Right lobe of liver (tissue), 6 donors: ENCODE measurements around the gene PCID2. TPM values are rescaled to one million over a fixed set of nuclear protein-coding genes. Genes with fewer than 3 reads are reported as not detected.

Experiments
- ATAC-seq, 4 donors: fragments of 200-7000 bp; cut with Tn5 transposase; one replicate each; pipeline ENCODE4 v1.9.1; 2020; ENCODE audit warnings: mild to moderate bottlenecking in 4 of 4, moderate library complexity in 4 of 4
- DNase-seq, 3 donors: peaks; one replicate each; pipeline ENCODE4 v3.0.0-alpha.2; 2020
- H3K27ac ChIP-seq, 3 donors: fragments of 200-600 bp; one replicate each; pipeline ENCODE4 v1.8.0; 2022
- H3K27me3 ChIP-seq, 2 donors: fragments of 200-600 bp; one replicate each; pipeline ENCODE4 v1.8.0; 2022
- H3K36me3 ChIP-seq, 4 donors: fragments of 200-600 bp; sonication (generic) in 1 of 4; one replicate each; pipeline versions ENCODE4 v1.5.1 to v1.8.0; 2017 to 2022; ENCODE audit warnings: control low read depth in 1 of 4
- H3K4me1 ChIP-seq, 4 donors: fragments of 200-600 bp; sonication (generic) in 1 of 4; one replicate each; pipeline versions ENCODE4 v1.5.1 to v1.8.0; 2017 to 2022; ENCODE audit warnings: control low read depth in 1 of 4
- H3K4me3 ChIP-seq, 3 donors: fragments of 200-600 bp; one replicate each; pipeline ENCODE4 v1.8.0; 2022
- H3K9me3 ChIP-seq, 4 donors: fragments of 200-600 bp; sonication (generic) in 1 of 4; one replicate each; pipeline versions ENCODE4 v1.5.1 to v1.8.0; 2017 to 2022; ENCODE audit warnings: control low read depth in 1 of 4
- POLR2A ChIP-seq: fragments of 450-650 bp; IDR thresholded peaks from one replicate; pipeline ENCODE4 v1.6.1; 2017; ENCODE audit warnings: antibody characterized with exemption, mild to moderate bottlenecking
- WGBS: methylation state at CpG from one replicate; pipeline ENCODE4 v1.1.6; 2018; ENCODE audit warnings: low coverage, low lambda C conversion rate; ENCODE audit not compliant: insufficient coverage; ENCODE audit errors: missing lambda C conversion rate; 5-methylcytosine and 5-hydroxymethylcytosine counted together
- intact Hi-C, 2 donors: fragments of 100-400 bp; cut with DNase I; formaldehyde crosslinking; loops; one replicate each; pipeline versions ENCODE4 v1.11.2 to v1.14.1; 2022
- total RNA-seq, 6 experiments: library from RNA; depleted of rRNA in 2 of 6; stranded (reverse); fragments of >200 nt in 2 of 6; fragmentation: NEBNext Ultra II Directional in 3 of 6; extraction: Animal tissue kit (Norgen Biotek cat#: 25700) in 3 of 6; gene quantifications; one replicate each; pipeline versions ENCODE4 v1.1.0 to v1.2.4, GENCODE V29; 2016 to 2023
- TF ChIP-seq, protein P1 (sequence below), 4 donors: fragments of 200-600 bp in 3 of 4; fragments of 450-650 bp in 1 of 4; IDR thresholded peaks; one replicate each; pipeline versions ENCODE4 v1.5.1 to v1.8.0; 2016 to 2022; ENCODE audit warnings: antibody characterized with exemption in 4 of 4, mild to moderate bottlenecking in 2 of 4
- donor health status: DM: no; HTN: yes; CAD: no.
- donor health status: DM: no; HTN: no; CAD: no.
- donor health status: DM: no; HTN: no; CAD: no.
- donor health status: DM: no; HTN: yes; CAD: no.
- donor health status: DM: no; HTN: yes; CAD: no.

Gene PCID2
- total RNA-seq, 6 experiments from 2014 or later, result 15.1 to 24.9 (median 19.4) TPM

GRCh38 chr13:113209336-113209758 is 878 bp upstream of the PCID2 start, which contains the start of gene CUL4A:
Gene CUL4A, plus strand, starts transcription at chr13:113209613. Its CDS starts 15 bp downstream, at chr13:113209628.
- Histone ChIP-seq H3K4me1 (peaks cover 0 to 47% (median 15%) of the 10 kb centered on the region in 4 donors), H3K36me3 (peaks cover 0 to 8% (median 0%) of the 10 kb centered on the region in 4 donors), H3K27ac (peak within 1 kb of the TSS; percentile 94 to 99 (median 96)), H3K4me3 (peak within 1 kb of the TSS; percentile 79 to 98 (median 90)), H3K9me3 (no peaks in the 10 kb centered on the region), H3K27me3 (no peaks in the 10 kb centered on the region)
- DNase-seq (peak; percentile 82 to 89 (median 86)), ATAC-seq (peak; percentile 65 to 76 (median 72))
- intact Hi-C loops, result loop anchor here in 1 of 2 donors (5.0 kb wide), 1 partner anchor 52 kb away; the partner anchor contains the start of gene PROZ
- TF ChIP-seq POLR2A, result no peak
- TF ChIP-seq, protein P1, sequence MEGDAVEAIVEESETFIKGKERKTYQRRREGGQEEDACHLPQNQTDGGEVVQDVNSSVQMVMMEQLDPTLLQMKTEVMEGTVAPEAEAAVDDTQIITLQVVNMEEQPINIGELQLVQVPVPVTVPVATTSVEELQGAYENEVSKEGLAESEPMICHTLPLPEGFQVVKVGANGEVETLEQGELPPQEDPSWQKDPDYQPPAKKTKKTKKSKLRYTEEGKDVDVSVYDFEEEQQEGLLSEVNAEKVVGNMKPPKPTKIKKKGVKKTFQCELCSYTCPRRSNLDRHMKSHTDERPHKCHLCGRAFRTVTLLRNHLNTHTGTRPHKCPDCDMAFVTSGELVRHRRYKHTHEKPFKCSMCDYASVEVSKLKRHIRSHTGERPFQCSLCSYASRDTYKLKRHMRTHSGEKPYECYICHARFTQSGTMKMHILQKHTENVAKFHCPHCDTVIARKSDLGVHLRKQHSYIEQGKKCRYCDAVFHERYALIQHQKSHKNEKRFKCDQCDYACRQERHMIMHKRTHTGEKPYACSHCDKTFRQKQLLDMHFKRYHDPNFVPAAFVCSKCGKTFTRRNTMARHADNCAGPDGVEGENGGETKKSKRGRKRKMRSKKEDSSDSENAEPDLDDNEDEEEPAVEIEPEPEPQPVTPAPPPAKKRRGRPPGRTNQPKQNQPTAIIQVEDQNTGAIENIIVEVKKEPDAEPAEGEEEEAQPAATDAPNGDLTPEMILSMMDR (IDR thresholded peaks at IDR 0.05), result no peak
- WGBS, result no CpG with 5 or more reads among the region's 66 CpGs

DNA sequence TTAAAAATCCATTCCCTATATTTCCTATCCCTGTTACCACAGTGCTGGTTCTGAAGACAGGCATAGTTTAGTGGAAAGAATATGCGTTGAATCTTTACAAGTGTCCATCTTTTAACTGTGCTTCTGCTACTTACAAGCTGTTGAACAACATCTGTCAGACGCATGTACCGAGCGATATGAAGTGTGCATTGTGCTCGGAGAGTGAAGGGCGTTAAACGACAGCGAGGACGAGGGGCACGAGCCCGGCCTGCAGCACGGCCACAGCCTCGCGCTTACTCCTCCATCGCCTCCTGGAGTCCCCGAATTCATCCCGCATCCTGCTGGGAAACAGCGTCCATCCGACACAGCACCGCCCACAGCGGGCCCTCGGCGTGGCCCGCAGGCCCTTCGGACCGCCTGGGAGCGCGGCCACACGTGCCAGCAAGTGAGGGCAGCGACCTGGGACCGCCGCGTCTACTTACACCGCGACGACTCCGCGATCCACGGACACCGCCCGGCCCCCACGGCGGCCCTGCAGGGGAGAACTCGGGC is 514 bp downstream of the PCID2 start:
- ATAC-seq, result peak; percentile 37 to 52 (median 50)

GRCh38 chr13:113207460-113207859 is 1.0 kb downstream of the PCID2 start:
- Histone ChIP-seq H3K27me3 (no peaks in the 10 kb centered on the region), H3K27ac (peak overlapping the region in 2 of 3 donors; percentile 94 to 99), H3K4me3 (peak overlapping the region; percentile 72 to 98 (median 90)), H3K36me3 (peaks cover 0 to 8% (median 0%) of the 10 kb centered on the region in 4 donors), H3K9me3 (no peaks in the 10 kb centered on the region), H3K4me1 (peaks cover 0 to 40% (median 12%) of the 10 kb centered on the region in 4 donors)
- no peak for TF ChIP-seq POLR2A
- TF ChIP-seq, protein P1 (IDR thresholded peaks at IDR 0.05), result no peak
- WGBS, result 31% methylated on average over 3 of the region's 3 CpGs
- intact Hi-C loops, result loop anchor here in 1 of 2 donors (5.0 kb wide), 1 partner anchor 50 kb away; the partner anchor contains the start of gene PROZ
- ATAC-seq, result no peak
- no peak for DNase-seq

More for the DNA sequence above, 514 bp downstream of the PCID2 start:
- TF ChIP-seq, protein P1 (IDR thresholded peaks at IDR 0.05), result no peak
- TF ChIP-seq POLR2A, result no peak
- peak; percentile 63 to 67 (median 64) for DNase-seq
- WGBS, result 0% methylated on average over 9 of the region's 44 CpGs
- peak overlapping the region; percentile 94 to 99 (median 96) for H3K27ac ChIP-seq
- H3K9me3 ChIP-seq, result no peaks in the 10 kb centered on the region
- no peaks in the 10 kb centered on the region for H3K27me3 ChIP-seq
- intact Hi-C loops, result loop anchor here in 1 of 2 donors (5.0 kb wide), 1 partner anchor 51 kb away; the partner anchor contains the start of gene PROZ
- peak overlapping the region; percentile 72 to 98 (median 90) for H3K4me3 ChIP-seq
- H3K36me3 ChIP-seq, result peaks cover 0 to 8% (median 0%) of the 10 kb centered on the region in 4 donors
- peaks cover 0 to 40% (median 12%) of the 10 kb centered on the region in 4 donors for H3K4me1 ChIP-seq

GRCh38 chr13:113205428-113205931 is 3.0 kb downstream of the PCID2 start:
- Histone ChIP-seq H3K36me3 (no peaks in the 10 kb centered on the region), H3K4me1 (peaks cover 0 to 36% (median 9%) of the 10 kb centered on the region in 4 donors), H3K4me3 (no peak overlapping the region), H3K27ac (peak overlapping the region in 1 of 3 donors; percentile 25), H3K9me3 (no peaks in the 10 kb centered on the region), H3K27me3 (no peaks in the 10 kb centered on the region)
- ATAC-seq, result no peak
- intact Hi-C loops, result loop anchor here in 1 of 2 donors (5.0 kb wide), 1 partner anchor 48 kb away; the partner anchor contains the start of gene PROZ
- TF ChIP-seq POLR2A, result no peak
- TF ChIP-seq, protein P1 (IDR thresholded peaks at IDR 0.05), result no peak
- no peak for DNase-seq
- WGBS, result 29% methylated on average over 5 of the region's 5 CpGs
